ENCODE results near the gene TNFSF13. TPM values are rescaled to one million over a fixed set of nuclear protein-coding genes. Genes with fewer than 3 reads are reported as not detected.

TNFSF13 gene
- total RNA-seq, 1 experiment from 2014 or later, result 0.94 TPM

GRCh38 chr17:7512824-7513540 lies 45.6 kb upstream of the TNFSF13 start:
- H4K91ac ChIP-seq (ENCODE audit: insufficient read length, low read depth, low read length), result no peak overlapping the region
- no peak overlapping the region for H2AFZ ChIP-seq (ENCODE audit: low read length)

More at GRCh38 chr17:7512824-7513540, 45.6 kb upstream of the TNFSF13 start:
- Histone ChIP-seq H2BK120ac (ENCODE audit: low read depth, low read length, poor library complexity, severe bottlenecking) (no peak overlapping the region), H2AK5ac (ENCODE audit: insufficient read length, low read length) (no peak overlapping the region), H3K27me3 (ENCODE audit: insufficient read depth, low read length) (no peaks in the 10 kb centered on the region), H3K79me2 (ENCODE audit: insufficient read depth, low read length) (no peaks in the 10 kb centered on the region), H3K27ac (ENCODE audit: insufficient read length, low read depth, low read length) (no peak overlapping the region), H3K9ac (ENCODE audit: extremely low read depth, insufficient read length, low read length) (no peak overlapping the region), H2BK15ac (ENCODE audit: low read depth, low read length) (no peak overlapping the region), H3K4me2 (ENCODE audit: insufficient read depth, insufficient read length, low read length) (no peak overlapping the region), H2BK5ac (ENCODE audit: insufficient read length, low read length) (no peak overlapping the region), H4K20me1 (ENCODE audit: control insufficient read depth, insufficient read depth, insufficient read length) (no peaks in the 10 kb centered on the region), H4K5ac (ENCODE audit: insufficient read length, low read depth, low read length) (no peak overlapping the region), H3K18ac (ENCODE audit: insufficient read length, low read depth, low read length) (no peak overlapping the region), H4K8ac (replicated peaks; ENCODE audit: insufficient read length, low read depth, low read length) (no peak overlapping the region), H3T11ph (ENCODE audit: low read length) (no peak overlapping the region), H2BK12ac (ENCODE audit: insufficient read length, low read depth, low read length) (no peak overlapping the region), H3K79me1 (ENCODE audit: insufficient read depth, low read depth, low read length, poor library complexity, severe bottlenecking) (no peaks in the 10 kb centered on the region), H3K9me3 (ENCODE audit: control insufficient read depth, low read depth, low read length) (no peaks in the 10 kb centered on the region), H3K4ac (ENCODE audit: low read depth, low read length) (no peak overlapping the region), H3K23me2 (ENCODE audit: insufficient read length, low read depth, low read length, poor library complexity, severe bottlenecking) (no peaks in the 10 kb centered on the region), H3K14ac (ENCODE audit: insufficient read depth, low read length) (no peak overlapping the region), H3K56ac (ENCODE audit: insufficient read length, low read depth, low read length) (no peak overlapping the region), H3K23ac (ENCODE audit: insufficient read length, low read depth, low read length) (no peak overlapping the region), H2BK20ac (ENCODE audit: low read depth, low read length, poor library complexity, severe bottlenecking) (no peak overlapping the region), H3K4me1 (ENCODE audit: insufficient read depth, low read length) (no peaks in the 10 kb centered on the region)
- Mint-ChIP-seq H3K27ac (no peak overlapping the region), H3K4me1 (no peaks in the 10 kb centered on the region), H3K9me3 (no peaks in the 10 kb centered on the region), H3K27me3 (ENCODE audit: low read depth) (no peaks in the 10 kb centered on the region), H3K36me3 (ENCODE audit: insufficient read depth in 1 of 3, low read depth in 3 of 3) (peaks cover 39 to 71% (median 63%) of the 10 kb centered on the region in 3 experiments), H3K4me3 (no peak overlapping the region)
- no CpG with 5 or more reads among the region's 20 CpGs for WGBS (ENCODE audit: extremely low coverage, insufficient read length, low lambda C conversion rate)
- no peak for DNase-seq
- TF ChIP-seq, protein P1, sequence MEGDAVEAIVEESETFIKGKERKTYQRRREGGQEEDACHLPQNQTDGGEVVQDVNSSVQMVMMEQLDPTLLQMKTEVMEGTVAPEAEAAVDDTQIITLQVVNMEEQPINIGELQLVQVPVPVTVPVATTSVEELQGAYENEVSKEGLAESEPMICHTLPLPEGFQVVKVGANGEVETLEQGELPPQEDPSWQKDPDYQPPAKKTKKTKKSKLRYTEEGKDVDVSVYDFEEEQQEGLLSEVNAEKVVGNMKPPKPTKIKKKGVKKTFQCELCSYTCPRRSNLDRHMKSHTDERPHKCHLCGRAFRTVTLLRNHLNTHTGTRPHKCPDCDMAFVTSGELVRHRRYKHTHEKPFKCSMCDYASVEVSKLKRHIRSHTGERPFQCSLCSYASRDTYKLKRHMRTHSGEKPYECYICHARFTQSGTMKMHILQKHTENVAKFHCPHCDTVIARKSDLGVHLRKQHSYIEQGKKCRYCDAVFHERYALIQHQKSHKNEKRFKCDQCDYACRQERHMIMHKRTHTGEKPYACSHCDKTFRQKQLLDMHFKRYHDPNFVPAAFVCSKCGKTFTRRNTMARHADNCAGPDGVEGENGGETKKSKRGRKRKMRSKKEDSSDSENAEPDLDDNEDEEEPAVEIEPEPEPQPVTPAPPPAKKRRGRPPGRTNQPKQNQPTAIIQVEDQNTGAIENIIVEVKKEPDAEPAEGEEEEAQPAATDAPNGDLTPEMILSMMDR (conservative IDR thresholded peaks at IDR 0.05), result no peak
